T-helper 1 cell treated with Interleukin-12 subunit alpha and Interleukin-12 subunit beta and Interleukin-4 antibody, amounts not matched to agents 30 μg/mL and 1 μg/mL, for 36 hours (primary cell): ENCODE data around the gene MDFIC.
A peak's percentile ranks its signal among the peaks of the same experiment; 100 is the strongest.
"Not testable (repeated sequence)": the region's sequence is repeated elsewhere in the genome, so short reads cannot be mapped to it uniquely, and the experiment has no call there.

Source experiments
- H3K27ac Mint-ChIP-seq: one replicate; pipeline ENCODE4 v1.8.0; 2021; ENCODE audit warnings: mild to moderate bottlenecking, mixed read lengths
- H3K27me3 Mint-ChIP-seq: one replicate; pipeline ENCODE4 v1.8.0; 2021; ENCODE audit warnings: low read depth, mixed read lengths
- H3K36me3 Mint-ChIP-seq: one replicate; pipeline ENCODE4 v1.8.0; 2021; ENCODE audit warnings: low read depth, mixed read lengths
- H3K4me1 Mint-ChIP-seq: one replicate; pipeline ENCODE4 v1.8.0; 2021; ENCODE audit warnings: low read depth, mixed read lengths
- H3K4me3 Mint-ChIP-seq: one replicate; pipeline ENCODE4 v1.8.0; 2021; ENCODE audit warnings: mild to moderate bottlenecking, moderate library complexity, mixed read lengths
- H3K9me3 Mint-ChIP-seq: one replicate; pipeline ENCODE4 v1.8.0; 2021; ENCODE audit warnings: mixed read lengths

MDFIC gene, protein sequence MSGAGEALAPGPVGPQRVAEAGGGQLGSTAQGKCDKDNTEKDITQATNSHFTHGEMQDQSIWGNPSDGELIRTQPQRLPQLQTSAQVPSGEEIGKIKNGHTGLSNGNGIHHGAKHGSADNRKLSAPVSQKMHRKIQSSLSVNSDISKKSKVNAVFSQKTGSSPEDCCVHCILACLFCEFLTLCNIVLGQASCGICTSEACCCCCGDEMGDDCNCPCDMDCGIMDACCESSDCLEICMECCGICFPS

DNA sequence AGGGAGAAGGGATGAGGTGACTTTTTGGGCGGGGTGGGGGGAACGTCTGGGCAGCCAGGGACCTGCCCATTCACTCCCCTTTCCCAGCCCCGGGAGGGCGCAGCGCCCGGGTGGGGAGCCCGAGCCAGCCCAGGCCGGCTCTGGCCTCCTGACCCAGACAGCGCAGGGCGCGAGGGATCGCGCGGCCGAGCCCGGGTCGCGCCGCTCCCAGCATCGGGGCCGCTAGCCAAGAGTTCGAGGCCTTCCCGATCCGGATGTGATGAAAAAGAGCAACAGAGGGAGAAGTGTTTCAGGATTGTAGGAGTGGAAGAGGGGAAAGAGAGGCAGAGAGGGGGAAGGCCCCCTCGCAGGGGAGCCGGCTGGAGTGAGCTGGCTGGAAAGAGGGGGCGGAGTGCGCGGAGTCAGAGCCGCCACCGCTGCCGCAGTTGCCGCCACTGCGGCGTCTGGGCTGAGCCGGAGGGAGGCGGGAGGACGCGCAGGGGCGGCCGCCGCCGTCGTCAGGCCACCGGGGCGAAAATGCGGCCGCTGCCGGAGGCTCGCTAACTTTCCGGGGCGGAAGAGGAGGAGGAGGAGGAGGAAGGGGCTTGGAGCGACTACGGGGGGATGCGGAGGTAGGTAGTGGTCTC lies at the start of gene MDFIC:
MDFIC (plus strand) TSS at position 69 of the 626 bp plus-strand sequence. CDS start 940 bp downstream, outside the sequence.
- no peaks in the 10 kb centered on the region for H3K27me3 Mint-ChIP-seq
- peaks cover 45% of the 10 kb centered on the region for H3K4me1 Mint-ChIP-seq
- H3K27ac Mint-ChIP-seq, result peak within 1 kb of the TSS; percentile 91
- no peaks in the 10 kb centered on the region for H3K9me3 Mint-ChIP-seq
- H3K4me3 Mint-ChIP-seq, result peak within 1 kb of the TSS; percentile 90
- peaks cover 10% of the 10 kb centered on the region for H3K36me3 Mint-ChIP-seq

DNA sequence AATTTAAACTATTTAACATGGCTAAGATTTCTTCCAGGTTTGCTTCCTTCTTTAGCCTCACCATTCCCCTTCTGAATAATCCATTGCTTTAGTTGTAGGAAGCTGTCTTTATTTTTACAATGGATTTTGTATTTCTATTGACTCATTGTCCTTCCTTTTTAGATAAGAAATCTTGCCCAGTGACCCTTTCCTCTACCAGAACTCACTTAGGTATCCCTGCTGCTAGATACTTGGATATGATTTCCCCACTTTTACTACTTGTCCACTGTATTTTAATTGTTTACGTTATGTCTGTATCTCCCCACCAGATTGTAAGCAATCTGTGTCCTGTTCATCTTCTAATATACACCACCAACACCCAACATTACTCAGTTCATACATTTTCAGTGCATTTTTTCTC lies 47.7 kb upstream of the MDFIC start:
- no peak overlapping the region for H3K27ac Mint-ChIP-seq
- H3K27me3 Mint-ChIP-seq, result no peaks in the 10 kb centered on the region
- peaks cover 19% of the 10 kb centered on the region for H3K9me3 Mint-ChIP-seq
- H3K4me1 Mint-ChIP-seq, result no peaks in the 10 kb centered on the region
- no peaks in the 10 kb centered on the region for H3K36me3 Mint-ChIP-seq
- no peak overlapping the region for H3K4me3 Mint-ChIP-seq

DNA sequence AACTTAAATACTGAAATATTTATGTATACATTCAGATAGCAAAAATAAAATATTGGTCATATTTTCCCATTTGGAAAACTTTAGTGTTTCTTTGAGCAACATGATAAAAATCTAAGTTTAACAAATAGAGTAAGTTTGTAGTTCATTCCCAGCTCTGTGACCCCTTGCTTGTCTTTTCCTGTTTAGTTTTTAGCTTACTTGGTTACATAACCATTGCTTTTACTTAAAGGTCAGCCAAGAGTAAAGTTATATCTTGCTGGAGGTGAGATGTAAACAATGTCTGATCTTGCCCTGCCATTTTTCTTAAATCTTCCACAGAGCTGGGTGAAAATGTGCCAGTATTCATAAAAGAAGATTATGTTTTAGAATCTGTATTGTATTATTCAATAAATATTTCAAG lies 46.7 kb upstream of the MDFIC start:
- peaks cover 2% of the 10 kb centered on the region for H3K36me3 Mint-ChIP-seq
- H3K27me3 Mint-ChIP-seq, result no peaks in the 10 kb centered on the region
- H3K27ac Mint-ChIP-seq, result no peak overlapping the region
- H3K4me3 Mint-ChIP-seq, result no peak overlapping the region
- H3K9me3 Mint-ChIP-seq, result peaks cover 28% of the 10 kb centered on the region
- no peaks in the 10 kb centered on the region for H3K4me1 Mint-ChIP-seq

DNA sequence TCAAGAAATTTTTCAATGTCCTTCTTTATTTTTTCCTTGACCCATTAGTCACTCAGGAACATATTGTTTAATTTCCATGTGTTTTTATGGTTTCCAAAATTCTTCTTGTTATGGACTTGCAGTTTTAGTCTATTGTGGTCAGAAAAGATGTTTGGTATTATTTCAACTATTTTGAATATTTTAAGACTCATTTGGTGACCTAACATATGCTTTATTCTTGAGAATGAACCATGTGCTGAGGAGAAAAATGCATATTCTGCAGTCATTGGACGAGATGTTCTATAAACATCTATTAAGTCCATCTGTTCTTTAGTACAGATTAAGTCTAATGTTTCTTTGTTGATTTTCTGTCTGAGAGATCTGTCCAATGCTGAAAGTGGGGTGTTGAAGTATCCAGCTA lies 42.3 kb upstream of the MDFIC start:
- Mint-ChIP-seq H3K9me3 (peaks cover 43% of the 10 kb centered on the region), H3K4me3 (no peak overlapping the region), H3K36me3 (peaks cover 10% of the 10 kb centered on the region), H3K27me3 (no peaks in the 10 kb centered on the region), H3K4me1 (no peaks in the 10 kb centered on the region), H3K27ac (no peak overlapping the region)

DNA sequence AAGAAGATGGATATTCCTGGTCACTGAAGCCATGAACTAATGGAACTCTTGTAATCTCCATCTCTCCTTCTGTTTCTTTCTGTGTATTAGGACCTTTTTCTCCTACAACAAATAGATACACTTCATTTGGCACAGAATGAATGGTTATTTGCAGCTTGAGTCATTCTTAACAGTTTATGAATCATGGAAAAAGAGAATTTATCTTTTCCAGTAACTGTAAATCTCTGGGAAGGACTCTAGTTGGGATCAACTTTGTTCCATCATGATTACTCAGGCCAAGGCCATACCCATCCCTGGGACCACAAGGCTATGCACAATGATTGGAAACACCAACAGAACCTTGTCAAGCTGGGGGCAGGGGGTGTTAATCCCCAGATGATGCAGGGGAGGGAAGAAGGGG lies 36.1 kb upstream of the MDFIC start:
- no peak overlapping the region for H3K4me3 Mint-ChIP-seq
- H3K36me3 Mint-ChIP-seq, result peaks cover 7% of the 10 kb centered on the region
- no peaks in the 10 kb centered on the region for H3K27me3 Mint-ChIP-seq
- H3K9me3 Mint-ChIP-seq, result peaks cover 18% of the 10 kb centered on the region
- H3K27ac Mint-ChIP-seq, result no peak overlapping the region
- peaks cover 13% of the 10 kb centered on the region for H3K4me1 Mint-ChIP-seq

DNA sequence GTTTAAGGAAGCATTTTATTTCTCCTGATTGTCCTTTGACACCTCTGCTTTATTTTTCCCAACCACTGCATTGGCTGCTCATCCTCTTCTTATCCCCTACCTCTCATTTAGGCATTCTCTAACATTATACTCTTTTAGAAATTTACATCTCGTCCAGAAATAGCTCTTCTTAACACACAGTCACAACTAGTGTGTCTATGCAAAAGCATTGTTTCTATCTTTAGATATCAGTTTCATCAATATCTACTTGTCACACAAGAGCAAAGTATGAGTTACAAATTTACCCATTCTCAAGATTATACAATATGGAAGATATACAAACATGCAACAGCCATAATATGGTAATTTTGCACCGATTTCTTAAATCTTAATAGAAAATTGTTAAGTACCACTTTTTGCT lies 35.7 kb upstream of the MDFIC start:
- Mint-ChIP-seq H3K4me3 (no peak overlapping the region), H3K27ac (no peak overlapping the region)

DNA sequence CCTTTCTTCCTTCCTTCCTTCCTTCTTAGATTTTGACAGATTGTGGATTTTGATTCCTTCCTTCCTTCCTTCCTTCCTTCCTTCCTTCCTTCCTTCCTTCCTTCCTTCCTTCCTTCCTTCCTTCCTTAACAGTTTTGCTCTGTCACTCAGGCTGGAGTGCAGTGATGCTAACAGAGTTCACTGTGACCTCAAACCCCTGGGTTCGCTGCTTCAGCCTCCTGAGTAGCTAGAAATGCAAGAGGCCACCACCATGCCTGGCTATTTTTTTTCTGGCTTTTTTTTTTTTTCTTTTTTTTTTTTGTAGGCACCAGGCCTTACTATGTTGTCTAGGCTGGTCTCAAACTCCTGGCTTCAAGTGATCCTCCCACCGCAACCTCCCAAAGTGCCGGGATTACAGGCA lies 32.8 kb upstream of the MDFIC start:
- Mint-ChIP-seq H3K27ac (peak overlapping the region; percentile 52), H3K4me1 (peaks cover 13% of the 10 kb centered on the region), H3K36me3 (peaks cover 11% of the 10 kb centered on the region), H3K9me3 (peaks cover 22% of the 10 kb centered on the region)
- H3K27me3 Mint-ChIP-seq, H3K4me3 Mint-ChIP-seq: not testable (repeated sequence)

More for the DNA sequence above, 35.7 kb upstream of the MDFIC start:
- no peaks in the 10 kb centered on the region for H3K27me3 Mint-ChIP-seq
- peaks cover 14% of the 10 kb centered on the region for H3K9me3 Mint-ChIP-seq
- peaks cover 4% of the 10 kb centered on the region for H3K36me3 Mint-ChIP-seq
- peaks cover 13% of the 10 kb centered on the region for H3K4me1 Mint-ChIP-seq

DNA sequence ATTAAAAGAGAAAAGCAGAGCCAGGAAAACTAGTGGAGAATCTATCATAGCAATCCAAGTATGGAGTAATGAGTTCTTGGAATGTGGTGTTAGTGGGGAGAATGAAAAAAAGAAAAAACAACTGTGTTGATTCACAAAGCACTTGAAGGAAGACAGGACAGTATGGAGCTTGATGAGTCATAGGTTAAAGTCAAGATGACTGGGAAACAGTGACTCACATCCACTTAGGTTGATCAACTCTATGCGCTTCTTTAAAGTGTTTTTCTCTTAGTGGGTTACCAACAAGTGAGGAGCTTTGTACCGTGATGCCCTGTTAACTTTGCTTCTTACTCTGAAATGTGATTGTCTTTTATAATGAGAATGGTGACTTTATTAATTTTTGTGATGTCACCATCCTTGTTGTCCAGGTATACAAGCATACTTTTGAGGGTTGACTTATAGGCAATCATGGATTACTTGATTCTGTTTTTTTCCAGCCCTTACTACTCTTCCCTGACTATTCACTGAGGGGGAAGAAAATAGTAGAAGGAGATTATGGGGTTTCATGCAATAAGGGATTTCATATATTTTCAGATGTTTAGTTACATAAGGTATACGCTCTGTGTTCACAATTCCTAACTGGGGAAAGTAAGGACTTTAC lies 32.1 kb upstream of the MDFIC start:
- Mint-ChIP-seq H3K36me3 (peaks cover 11% of the 10 kb centered on the region), H3K4me1 (peaks cover 13% of the 10 kb centered on the region), H3K27ac (peak overlapping the region; percentile 52), H3K4me3 (no peak overlapping the region), H3K27me3 (no peaks in the 10 kb centered on the region), H3K9me3 (peaks cover 22% of the 10 kb centered on the region)

DNA sequence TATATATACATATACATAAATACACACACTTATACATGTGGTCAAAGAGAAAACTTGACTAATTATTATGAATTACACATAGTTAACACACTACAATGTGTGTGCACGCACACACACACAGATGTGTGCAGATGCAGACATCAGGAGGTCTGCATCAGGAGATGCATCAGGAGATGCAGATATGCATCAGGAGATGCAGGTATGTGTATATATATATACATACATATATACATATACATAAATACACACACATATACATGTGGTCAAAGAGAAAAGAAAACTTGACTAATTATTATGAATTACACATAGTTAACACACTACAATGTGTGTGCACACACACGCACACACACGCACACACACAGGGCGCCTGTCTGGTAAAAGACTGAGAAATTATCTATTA lies 31.3 kb upstream of the MDFIC start:
- H3K9me3 Mint-ChIP-seq, result peaks cover 22% of the 10 kb centered on the region

DNA sequence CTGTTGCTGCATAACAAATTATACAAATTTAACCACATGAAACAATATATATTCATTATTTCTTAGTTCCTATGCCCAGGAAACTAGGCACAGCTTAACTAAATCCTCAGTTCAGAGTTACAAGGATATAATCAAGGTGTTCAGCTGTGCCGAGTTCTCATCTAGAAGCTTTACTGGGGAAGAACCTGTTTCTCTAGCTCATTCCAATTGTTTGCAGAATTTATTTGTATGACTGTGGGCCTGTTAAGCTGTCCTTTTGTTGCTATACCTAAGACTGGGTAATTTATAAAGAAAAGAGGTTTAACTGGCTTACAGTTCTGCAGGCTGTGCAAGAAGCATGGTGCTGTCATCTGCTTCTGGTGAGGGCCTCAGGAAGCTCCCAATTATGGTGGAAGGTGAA lies 21.8 kb upstream of the MDFIC start:
- Mint-ChIP-seq H3K9me3 (peaks cover 12% of the 10 kb centered on the region), H3K4me3 (no peak overlapping the region), H3K36me3 (peaks cover 2% of the 10 kb centered on the region), H3K27me3 (no peaks in the 10 kb centered on the region), H3K4me1 (no peaks in the 10 kb centered on the region), H3K27ac (no peak overlapping the region)

More for the DNA sequence above, 31.3 kb upstream of the MDFIC start:
- H3K27ac Mint-ChIP-seq, result no peak overlapping the region
- H3K27me3 Mint-ChIP-seq, result no peaks in the 10 kb centered on the region
- peaks cover 13% of the 10 kb centered on the region for H3K4me1 Mint-ChIP-seq
- peaks cover 11% of the 10 kb centered on the region for H3K36me3 Mint-ChIP-seq
- no peak overlapping the region for H3K4me3 Mint-ChIP-seq

DNA sequence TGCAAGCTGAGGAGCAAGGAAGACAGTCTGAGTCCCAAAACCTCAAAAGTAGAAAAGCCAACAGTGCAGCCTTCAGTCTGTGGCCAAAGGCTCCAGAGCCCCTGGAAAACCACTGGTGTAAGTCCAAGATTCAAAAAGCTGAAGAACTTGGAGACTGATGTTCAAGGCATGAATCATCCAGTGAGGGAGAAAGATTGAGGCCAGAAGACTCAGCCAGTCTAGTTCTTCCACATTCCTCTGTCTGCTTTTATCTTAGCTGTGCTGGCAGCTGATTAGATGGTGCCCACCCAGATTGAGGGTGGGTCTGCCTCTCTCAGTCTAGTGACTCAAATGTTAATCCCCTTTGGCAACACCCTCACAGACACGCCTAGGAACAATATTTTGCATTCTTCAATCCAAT lies 20.1 kb upstream of the MDFIC start:
- H3K4me1 Mint-ChIP-seq, result no peaks in the 10 kb centered on the region

DNA sequence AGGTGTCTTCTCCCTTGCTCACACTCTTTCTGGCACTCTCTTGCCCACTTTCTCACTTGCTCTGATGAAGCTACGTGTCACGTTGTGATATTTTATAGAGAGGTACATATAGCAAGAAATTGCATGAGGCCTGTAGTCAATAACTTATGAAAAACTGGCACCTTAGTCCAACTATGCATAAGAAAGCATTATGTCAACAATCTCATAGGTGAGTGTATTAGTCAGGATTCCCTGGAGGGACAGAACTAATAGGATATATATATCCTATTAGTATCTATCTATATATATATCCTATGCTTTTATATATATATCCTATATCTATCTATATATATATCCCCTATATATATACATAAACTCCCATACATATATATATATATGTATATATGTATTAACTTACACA lies 18.8 kb upstream of the MDFIC start:
- peaks cover 4% of the 10 kb centered on the region for H3K36me3 Mint-ChIP-seq
- H3K9me3 Mint-ChIP-seq, result peaks cover 8% of the 10 kb centered on the region
- H3K27ac Mint-ChIP-seq, result no peak overlapping the region
- H3K27me3 Mint-ChIP-seq, result no peaks in the 10 kb centered on the region
- no peaks in the 10 kb centered on the region for H3K4me1 Mint-ChIP-seq
- no peak overlapping the region for H3K4me3 Mint-ChIP-seq

More for the DNA sequence above, 20.1 kb upstream of the MDFIC start:
- Mint-ChIP-seq H3K36me3 (peaks cover 4% of the 10 kb centered on the region), H3K9me3 (peaks cover 8% of the 10 kb centered on the region), H3K4me3 (no peak overlapping the region), H3K27ac (no peak overlapping the region), H3K27me3 (no peaks in the 10 kb centered on the region)

DNA sequence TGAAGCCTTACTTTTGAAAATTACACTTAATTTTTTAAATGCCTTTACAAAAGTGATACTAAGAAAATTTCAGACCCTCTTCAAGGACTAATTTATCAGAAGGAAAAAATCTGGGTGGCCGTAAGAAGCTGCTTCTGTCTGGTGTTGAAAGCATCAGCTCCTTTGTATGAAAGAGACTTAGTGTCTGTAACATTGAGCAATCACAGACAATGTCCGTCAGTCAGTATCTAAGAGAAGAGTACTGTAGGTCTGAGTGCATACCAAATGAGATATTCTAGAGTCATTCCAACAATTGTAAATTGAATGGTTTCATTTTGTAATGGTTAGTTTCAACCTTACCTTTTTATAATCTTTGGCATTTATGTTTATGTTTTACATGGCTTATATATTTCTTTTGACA lies 11.1 kb upstream of the MDFIC start:
- Mint-ChIP-seq H3K4me1 (peaks cover under 1% of the 10 kb centered on the region), H3K27ac (no peak overlapping the region)

DNA sequence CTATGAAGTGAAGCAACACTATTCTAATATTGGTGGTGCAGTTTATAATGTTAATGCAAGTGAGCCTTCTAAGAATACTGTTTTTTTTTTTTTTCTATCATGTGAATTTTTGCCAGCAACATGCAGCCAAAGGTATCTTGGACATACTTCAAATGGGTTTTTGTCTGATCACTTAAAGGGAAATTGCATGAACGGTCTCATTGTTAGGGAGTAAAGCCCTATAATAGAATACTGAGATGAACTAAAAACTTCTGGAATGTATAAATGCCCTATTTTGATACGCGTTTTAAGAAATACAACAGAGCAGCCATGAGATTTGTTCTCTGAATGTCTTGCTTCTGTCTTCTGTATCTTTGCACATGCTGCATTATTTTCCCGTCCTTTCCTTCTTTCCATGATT lies 10.5 kb upstream of the MDFIC start:
- peaks cover 3% of the 10 kb centered on the region for H3K36me3 Mint-ChIP-seq
- no peaks in the 10 kb centered on the region for H3K27me3 Mint-ChIP-seq
- H3K9me3 Mint-ChIP-seq, result no peaks in the 10 kb centered on the region
- peaks cover 5% of the 10 kb centered on the region for H3K4me1 Mint-ChIP-seq
- no peak overlapping the region for H3K27ac Mint-ChIP-seq
- H3K4me3 Mint-ChIP-seq, result no peak overlapping the region

More for the DNA sequence above, 11.1 kb upstream of the MDFIC start:
- H3K4me3 Mint-ChIP-seq, result no peak overlapping the region
- H3K27me3 Mint-ChIP-seq, result no peaks in the 10 kb centered on the region
- H3K9me3 Mint-ChIP-seq, result no peaks in the 10 kb centered on the region
- peaks cover 5% of the 10 kb centered on the region for H3K36me3 Mint-ChIP-seq
